CD4-positive, CD25-positive, alpha-beta regulatory T cell (primary cell): ENCODE measurements around the gene MCC. TPM values are rescaled to one million over a fixed set of nuclear protein-coding genes. Genes with fewer than 3 reads are reported as not detected.

ENCODE experiments used
- ATAC-seq, 2 donors: fragments of 150-1000 bp; cut with Tn5 transposase; one replicate each; pipeline ENCODE4 v1.10.0; 2021; ENCODE audit warnings: low read depth in 2 of 2, moderate number of reproducible peaks in 2 of 2, moderate library complexity in 1 of 2
- DNase-seq, 3 donors: peaks; one replicate each; pipeline versions ENCODE4 v3.0.0 to v3.0.0-alpha.2; 2012 to 2022; ENCODE audit warnings: mixed read lengths in 1 of 3
- H3K27ac ChIP-seq: one replicate; pipeline ENCODE4 v1.7.0; 2013; ENCODE audit warnings: mild to moderate bottlenecking, low read length; ENCODE audit not compliant: insufficient read depth, poor library complexity, severe bottlenecking
- H3K27me3 ChIP-seq: one replicate; pipeline ENCODE4 v1.7.0; 2013; ENCODE audit warnings: low read length; ENCODE audit not compliant: control insufficient read depth, insufficient read depth
- H3K36me3 ChIP-seq: one replicate; pipeline ENCODE4 v1.7.0; 2013; ENCODE audit warnings: mild to moderate bottlenecking, low read length, moderate library complexity; ENCODE audit not compliant: control insufficient read depth, insufficient read depth
- H3K4me1 ChIP-seq: 2 replicates; pipeline ENCODE4 v1.7.0; 2013; ENCODE audit warnings: mild to moderate bottlenecking, low read length; ENCODE audit not compliant: insufficient read depth, control insufficient read depth, poor library complexity, severe bottlenecking
- H3K4me3 ChIP-seq: one replicate; pipeline ENCODE4 v1.7.0; 2013; ENCODE audit warnings: low read depth, mild to moderate bottlenecking, low read length, moderate library complexity
- H3K9me3 ChIP-seq, 2 experiments: 1 replicate in 1 of 2; 2 replicates in 1 of 2; pipeline ENCODE4 v1.7.0; 2013; ENCODE audit warnings: low read length in 2 of 2, mild to moderate bottlenecking in 1 of 2, moderate library complexity in 1 of 2; ENCODE audit not compliant: control insufficient read depth in 2 of 2
- H3K27ac Mint-ChIP-seq, 3 donors: one replicate each; pipeline ENCODE4 v1.8.0; 2020 to 2022; ENCODE audit warnings: mild to moderate bottlenecking in 3 of 3, mixed read lengths in 3 of 3, moderate library complexity in 2 of 3
- H3K27me3 Mint-ChIP-seq: one replicate; pipeline ENCODE4 v1.8.0; 2022; ENCODE audit warnings: mild to moderate bottlenecking, mixed read lengths
- H3K36me3 Mint-ChIP-seq: one replicate; pipeline ENCODE4 v1.8.0; 2020; ENCODE audit warnings: mixed read lengths
- H3K4me1 Mint-ChIP-seq, 4 donors: one replicate each; pipeline ENCODE4 v1.8.0; 2020 to 2022; ENCODE audit warnings: mixed read lengths in 4 of 4, mild to moderate bottlenecking in 1 of 4
- H3K4me3 Mint-ChIP-seq, 4 donors: one replicate each; pipeline ENCODE4 v1.8.0; 2020 to 2022; ENCODE audit warnings: mild to moderate bottlenecking in 4 of 4, mixed read lengths in 4 of 4, moderate library complexity in 3 of 4
- H3K9me3 Mint-ChIP-seq, 7 donors: one replicate each; pipeline ENCODE4 v1.8.0; 2020 to 2022; ENCODE audit warnings: mixed read lengths in 7 of 7, mild to moderate bottlenecking in 3 of 7, moderate library complexity in 2 of 7
- polyA plus RNA-seq, 4 donors: library from polyadenylated mRNA; unstranded; fragments of 300-500 nt; fragmentation: Illumina TruSeq; gene quantifications; one replicate each; pipeline ENCODE4 v1.2.3, GENCODE V29; 2021
- total RNA-seq: library from RNA; stranded (reverse); gene quantifications from one replicate; pipeline ENCODE4 v1.2.3, GENCODE V29; 2022

The MCC gene
- total and polyA plus RNA-seq, 5 donors from 2014 or later = 0.47 to 11.1 (median 3.4) TPM

DNA sequence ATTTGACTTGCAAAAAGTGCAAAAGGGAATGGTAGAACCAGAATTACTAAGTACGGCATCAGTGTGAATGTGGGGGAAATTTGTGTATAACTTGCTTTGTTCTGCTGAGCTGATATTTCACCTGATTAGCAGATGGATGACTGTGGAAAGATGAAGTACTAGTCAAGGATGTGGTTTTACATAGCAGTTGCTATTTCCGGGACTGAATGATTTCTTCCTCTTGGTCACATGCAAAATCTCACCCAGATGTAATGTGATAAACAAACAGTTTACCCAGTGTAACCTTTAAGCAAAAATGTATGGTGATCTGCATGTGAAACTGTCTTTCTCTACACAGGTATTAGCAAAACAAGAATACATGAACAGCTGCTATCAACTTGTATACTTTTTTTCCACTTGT, 465.6 kb downstream of the MCC start:
- H3K27me3 ChIP-seq = no peaks in the 10 kb centered on the region
- Mint-ChIP-seq H3K27ac (peak overlapping the region; percentile 90 to 96 (median 94)), H3K4me1 (peaks cover 31 to 77% (median 63%) of the 10 kb centered on the region in 4 donors), H3K36me3 (peaks cover 38% of the 10 kb centered on the region), H3K9me3 (peaks cover 0 to 2% (median 0%) of the 10 kb centered on the region in 7 donors), H3K27me3 (peaks cover 5% of the 10 kb centered on the region), H3K4me3 (peak overlapping the region; percentile 59 to 82 (median 64))
- peak in 2 of 3 donors; percentile 83 to 91 for DNase-seq
- peaks cover 58% of the 10 kb centered on the region for H3K4me1 ChIP-seq
- H3K27ac ChIP-seq = peak overlapping the region; percentile 79
- no peaks in the 10 kb centered on the region for H3K9me3 ChIP-seq
- peaks cover 15% of the 10 kb centered on the region for H3K36me3 ChIP-seq
- peak; percentile 92 to 93 for ATAC-seq
- H3K4me3 ChIP-seq = peak overlapping the region; percentile 70

GRCh38 chr5:113020461-113021273, 467.6 kb downstream of the MCC start:
- ATAC-seq = peak; percentile 6 to 9

GRCh38 chr5:113017881-113018635, 470.2 kb downstream of the MCC start:
- peaks cover 45% of the 10 kb centered on the region for H3K4me1 ChIP-seq
- H3K9me3 ChIP-seq = no peaks in the 10 kb centered on the region
- H3K27me3 Mint-ChIP-seq = peaks cover 5% of the 10 kb centered on the region
- peaks cover 26% of the 10 kb centered on the region for H3K36me3 ChIP-seq
- H3K27ac Mint-ChIP-seq = peak overlapping the region; percentile 76 to 81 (median 79)
- peaks cover 50 to 78% (median 65%) of the 10 kb centered on the region in 4 donors for H3K4me1 Mint-ChIP-seq
- H3K4me3 ChIP-seq = peak overlapping the region; percentile 11
- no peak for DNase-seq
- no peak for ATAC-seq
- peak overlapping the region; percentile 11 to 53 (median 26) for H3K4me3 Mint-ChIP-seq
- peaks cover 51% of the 10 kb centered on the region for H3K36me3 Mint-ChIP-seq
- peaks cover 0 to 2% (median 0%) of the 10 kb centered on the region in 7 donors for H3K9me3 Mint-ChIP-seq
- no peaks in the 10 kb centered on the region for H3K27me3 ChIP-seq
- H3K27ac ChIP-seq = peak overlapping the region; percentile 11

More at GRCh38 chr5:113020461-113021273, 467.6 kb downstream of the MCC start:
- DNase-seq = peak in 2 of 3 donors; percentile 54
- Histone ChIP-seq H3K27ac (peak overlapping the region; percentile 79), H3K27me3 (no peaks in the 10 kb centered on the region), H3K36me3 (peaks cover 5% of the 10 kb centered on the region), H3K4me3 (peak overlapping the region; percentile 58), H3K4me1 (peaks cover 58% of the 10 kb centered on the region), H3K9me3 (no peaks in the 10 kb centered on the region)
- Mint-ChIP-seq H3K9me3 (peaks cover 0 to 2% (median 0%) of the 10 kb centered on the region in 7 donors), H3K27ac (peak overlapping the region; percentile 95 to 97 (median 96)), H3K4me3 (peak overlapping the region; percentile 63 to 87 (median 72)), H3K36me3 (peaks cover 32% of the 10 kb centered on the region), H3K27me3 (peaks cover 5% of the 10 kb centered on the region), H3K4me1 (peaks cover 42 to 84% (median 72%) of the 10 kb centered on the region in 4 donors)

GRCh38 chr5:113005454-113005853, 482.8 kb downstream of the MCC start:
- Histone ChIP-seq H3K27ac (no peak overlapping the region), H3K27me3 (no peaks in the 10 kb centered on the region), H3K36me3 (peaks cover 77% of the 10 kb centered on the region), H3K4me1 (no peaks in the 10 kb centered on the region), H3K4me3 (no peak overlapping the region), H3K9me3 (no peaks in the 10 kb centered on the region)
- H3K9me3 Mint-ChIP-seq = no peaks in the 10 kb centered on the region
- ATAC-seq = no peak
- no peak overlapping the region for H3K4me3 Mint-ChIP-seq
- H3K36me3 Mint-ChIP-seq = peaks cover 46% of the 10 kb centered on the region
- H3K4me1 Mint-ChIP-seq = peaks cover 9 to 32% (median 20%) of the 10 kb centered on the region in 4 donors
- no peaks in the 10 kb centered on the region for H3K27me3 Mint-ChIP-seq
- H3K27ac Mint-ChIP-seq = no peak overlapping the region
- no peak for DNase-seq

DNA sequence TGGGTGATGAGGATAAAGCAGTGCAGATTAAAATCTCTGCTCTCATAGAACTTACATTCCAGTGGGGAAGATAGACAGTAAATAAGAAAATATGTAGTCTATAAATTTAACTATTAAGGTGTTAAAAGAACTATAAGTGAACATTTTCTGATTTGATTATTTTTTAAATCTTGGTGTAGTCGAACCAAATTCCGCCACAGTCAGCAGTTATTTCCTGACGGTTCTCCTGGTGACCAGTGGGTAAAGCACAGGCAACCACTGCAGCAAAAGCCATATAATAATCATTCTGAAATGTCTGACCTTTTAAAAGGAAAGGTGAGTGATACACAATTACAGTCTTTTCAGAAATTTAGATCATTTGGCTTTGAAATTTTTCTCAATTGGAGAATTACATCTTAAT, 484.5 kb downstream of the MCC start:
- H3K27ac Mint-ChIP-seq = no peak overlapping the region
- no peaks in the 10 kb centered on the region for H3K27me3 Mint-ChIP-seq
- peaks cover 75% of the 10 kb centered on the region for H3K36me3 ChIP-seq
- no peaks in the 10 kb centered on the region for H3K9me3 Mint-ChIP-seq
- H3K4me3 Mint-ChIP-seq = no peak overlapping the region
- H3K4me3 ChIP-seq = no peak overlapping the region
- peaks cover 16 to 36% (median 18%) of the 10 kb centered on the region in 4 donors for H3K4me1 Mint-ChIP-seq
- DNase-seq (no peak), ATAC-seq (no peak)
- no peak overlapping the region for H3K27ac ChIP-seq
- H3K9me3 ChIP-seq = no peaks in the 10 kb centered on the region
- no peaks in the 10 kb centered on the region for H3K27me3 ChIP-seq
- no peaks in the 10 kb centered on the region for H3K4me1 ChIP-seq
- H3K36me3 Mint-ChIP-seq = peaks cover 42% of the 10 kb centered on the region

DNA sequence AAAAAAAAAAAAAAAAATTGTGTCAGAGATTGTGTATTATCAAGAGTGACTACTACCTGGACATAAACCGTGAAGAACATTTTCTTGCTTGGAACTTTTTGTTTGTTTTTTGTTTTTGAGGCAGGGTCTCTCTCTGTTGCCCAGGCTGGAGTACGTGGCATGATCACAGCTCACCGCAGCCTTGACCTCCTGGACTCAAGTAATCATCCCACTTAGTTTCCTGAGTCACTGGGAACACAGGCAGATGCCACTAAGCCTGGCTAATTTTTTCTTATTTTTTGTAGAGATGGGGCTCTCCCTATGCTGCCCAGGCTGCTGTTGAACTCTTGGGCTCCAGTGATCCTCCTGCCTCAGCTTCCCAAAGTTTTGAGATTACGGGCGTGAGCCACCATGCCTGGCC, 485.8 kb downstream of the MCC start:
- Histone ChIP-seq H3K27me3 (no peaks in the 10 kb centered on the region), H3K27ac (no peak overlapping the region), H3K4me1 (no peaks in the 10 kb centered on the region), H3K9me3 (no peaks in the 10 kb centered on the region), H3K4me3 (no peak overlapping the region), H3K36me3 (peaks cover 68% of the 10 kb centered on the region)
- ATAC-seq = no peak
- H3K36me3 Mint-ChIP-seq = peaks cover 32% of the 10 kb centered on the region
- no peak for DNase-seq
- peaks cover 17 to 36% (median 21%) of the 10 kb centered on the region in 4 donors for H3K4me1 Mint-ChIP-seq
- H3K9me3 Mint-ChIP-seq = no peaks in the 10 kb centered on the region
- H3K27ac Mint-ChIP-seq = no peak overlapping the region
- H3K27me3 Mint-ChIP-seq = no peaks in the 10 kb centered on the region
- no peak overlapping the region for H3K4me3 Mint-ChIP-seq

GRCh38 chr5:113000466-113000865, 487.8 kb downstream of the MCC start:
- Histone ChIP-seq H3K27me3 (no peaks in the 10 kb centered on the region), H3K27ac (no peak overlapping the region), H3K36me3 (peaks cover 64% of the 10 kb centered on the region), H3K4me3 (no peak overlapping the region), H3K9me3 (no peaks in the 10 kb centered on the region), H3K4me1 (peaks cover 8% of the 10 kb centered on the region)
- H3K9me3 Mint-ChIP-seq = no peaks in the 10 kb centered on the region
- no peak for ATAC-seq
- no peak overlapping the region for H3K4me3 Mint-ChIP-seq
- peaks cover 25 to 42% (median 31%) of the 10 kb centered on the region in 4 donors for H3K4me1 Mint-ChIP-seq
- H3K36me3 Mint-ChIP-seq = peaks cover 30% of the 10 kb centered on the region
- peak overlapping the region; percentile 29 to 47 (median 46) for H3K27ac Mint-ChIP-seq
- H3K27me3 Mint-ChIP-seq = no peaks in the 10 kb centered on the region
- DNase-seq = no peak
